ENCODE measurements around the gene PASK. TPM values are rescaled to one million over a fixed set of nuclear protein-coding genes. Genes with fewer than 3 reads are reported as not detected.
"Not testable (repeated sequence)": the region's sequence is repeated elsewhere in the genome, so short reads cannot be mapped to it uniquely, and the experiment has no call there.

Gene PASK
- total and polyA plus RNA-seq, 10 donors, result 8.0 to 35.6 (median 17.6) TPM

- Histone ChIP-seq H3K4me3 (no peak overlapping the region), H3K27me3 (replicated peaks in 1 of 7) (no peaks in the 10 kb centered on the region), H3K9me3 (no peaks in the 10 kb centered on the region), H3K4me1 (peaks cover 23 to 88% (median 43%) of the 10 kb centered on the region in 6 donors), H3K36me3 (peaks cover 0 to 22% (median 0%) of the 10 kb centered on the region in 6 donors), H3K27ac (peak overlapping the region in 1 of 8 donors; percentile 93)
- TF ChIP-seq POLR2AphosphoS5 (IDR thresholded peaks at IDR 0.05) (no peak), CTCF (IDR thresholded peaks at IDR 0.05 in 8 of 11, conservative IDR thresholded peaks at IDR 0.05 in 3 of 11) (no peak), POLR2A (IDR thresholded peaks at IDR 0.05) (no peak)
- 50 to 71% (median 61%) methylated on average over 3 of the region's 3 CpGs for WGBS, 5 donors
- intact Hi-C loops (cut with DNase I; ENCODE audit: low total_unique reads), result no loop called here
- DNase-seq, result no peak
These were observed 43.6 kb downstream of the PASK start for GRCh38 chr2:241105641-241106040.

GRCh38 chr2:241104611-241105010, 44.7 kb downstream of the PASK start:
- Histone ChIP-seq H3K36me3 (peaks cover 0 to 32% (median 1%) of the 10 kb centered on the region in 6 donors), H3K27ac (peak overlapping the region in 1 of 8 donors; percentile 93), H3K4me1 (peaks cover 23 to 88% (median 44%) of the 10 kb centered on the region in 6 donors)
- DNase-seq; H3K9me3 ChIP-seq; H3K27me3 ChIP-seq (replicated peaks in 1 of 7); intact Hi-C loops (cut with DNase I; ENCODE audit: low total_unique reads); H3K4me3 ChIP-seq: not testable (repeated sequence)
- 95 to 96% (median 96%) methylated on average over 10 of the region's 10 CpGs for WGBS, 5 donors

- H3K4me1 ChIP-seq, result peaks cover 23 to 88% (median 49%) of the 10 kb centered on the region in 6 donors
- intact Hi-C loops (cut with DNase I; ENCODE audit: low total_unique reads), result no loop called here
- WGBS, 5 donors, result 45 to 49% (median 48%) methylated on average over 5 of the region's 5 CpGs
- H3K27ac ChIP-seq, result peak overlapping the region; percentile 86 to 96 (median 92)
- H3K36me3 ChIP-seq, result peaks cover 0 to 43% (median 11%) of the 10 kb centered on the region in 6 donors
- DNase-seq, result no peak
- peak overlapping the region; percentile 59 to 98 (median 84) for H3K4me3 ChIP-seq
- H3K9me3 ChIP-seq, result no peaks in the 10 kb centered on the region
- no peaks in the 10 kb centered on the region for H3K27me3 ChIP-seq (replicated peaks in 1 of 7)
- TF ChIP-seq POLR2A (IDR thresholded peaks at IDR 0.05) (no peak), POLR2AphosphoS5 (IDR thresholded peaks at IDR 0.05) (no peak), CTCF (IDR thresholded peaks at IDR 0.05 in 8 of 11, conservative IDR thresholded peaks at IDR 0.05 in 3 of 11) (no peak)
These were observed 46.1 kb downstream of the PASK start for GRCh38 chr2:241103176-241103595.

GRCh38 chr2:241102239-241102803, 47.0 kb downstream of the PASK start, which contains the start of gene MTERF4:
TSS of gene MTERF4 (minus strand) at chr2:241102287. CDS start at chr2:241102273, 14 bp downstream.
- Histone ChIP-seq H3K9me3 (no peaks in the 10 kb centered on the region), H3K27me3 (replicated peaks in 1 of 7) (no peaks in the 10 kb centered on the region), H3K4me1 (peaks cover 20 to 88% (median 52%) of the 10 kb centered on the region in 6 donors), H3K27ac (peak within 1 kb of the TSS; percentile 86 to 96 (median 92)), H3K4me3 (peak within 1 kb of the TSS; percentile 59 to 98 (median 84)), H3K36me3 (peaks cover 0 to 45% (median 15%) of the 10 kb centered on the region in 6 donors)
- TF ChIP-seq CTCF (IDR thresholded peaks at IDR 0.05 in 8 of 11, conservative IDR thresholded peaks at IDR 0.05 in 3 of 11) (peak in 1 of 11 experiments; percentile 13), POLR2AphosphoS5 (IDR thresholded peaks at IDR 0.05) (peak; percentile 94 to 98 (median 94)), POLR2A (IDR thresholded peaks at IDR 0.05) (peak in 2 of 3 donors; percentile 16 to 61)
- intact Hi-C loops (cut with DNase I; ENCODE audit: low total_unique reads), result no loop called here
- WGBS, 5 donors, result 0 to 1% (median 0%) methylated on average over 25 to 56 of the region's 56 CpGs
- DNase-seq, result peak; percentile 98

Measured in spleen (tissue), 11 donors.